GM21619 (cell line): ENCODE measurements around the gene TOMT.

ENCODE experiments used
- ATAC-seq: cut with Tn5 transposase; IDR thresholded peaks from one replicate; pipeline ENCODE4 v1.9.1; 2021; ENCODE audit not compliant: unreplicated experiment

TOMT gene, protein sequence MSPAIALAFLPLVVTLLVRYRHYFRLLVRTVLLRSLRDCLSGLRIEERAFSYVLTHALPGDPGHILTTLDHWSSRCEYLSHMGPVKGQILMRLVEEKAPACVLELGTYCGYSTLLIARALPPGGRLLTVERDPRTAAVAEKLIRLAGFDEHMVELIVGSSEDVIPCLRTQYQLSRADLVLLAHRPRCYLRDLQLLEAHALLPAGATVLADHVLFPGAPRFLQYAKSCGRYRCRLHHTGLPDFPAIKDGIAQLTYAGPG

GRCh38 chr11:72105888-72106287, at the start of gene TOMT:
TOMT (plus strand) TSS chr11:72105924; CDS start chr11:72105952, 28 bp downstream.
- no peak for ATAC-seq

DNA sequence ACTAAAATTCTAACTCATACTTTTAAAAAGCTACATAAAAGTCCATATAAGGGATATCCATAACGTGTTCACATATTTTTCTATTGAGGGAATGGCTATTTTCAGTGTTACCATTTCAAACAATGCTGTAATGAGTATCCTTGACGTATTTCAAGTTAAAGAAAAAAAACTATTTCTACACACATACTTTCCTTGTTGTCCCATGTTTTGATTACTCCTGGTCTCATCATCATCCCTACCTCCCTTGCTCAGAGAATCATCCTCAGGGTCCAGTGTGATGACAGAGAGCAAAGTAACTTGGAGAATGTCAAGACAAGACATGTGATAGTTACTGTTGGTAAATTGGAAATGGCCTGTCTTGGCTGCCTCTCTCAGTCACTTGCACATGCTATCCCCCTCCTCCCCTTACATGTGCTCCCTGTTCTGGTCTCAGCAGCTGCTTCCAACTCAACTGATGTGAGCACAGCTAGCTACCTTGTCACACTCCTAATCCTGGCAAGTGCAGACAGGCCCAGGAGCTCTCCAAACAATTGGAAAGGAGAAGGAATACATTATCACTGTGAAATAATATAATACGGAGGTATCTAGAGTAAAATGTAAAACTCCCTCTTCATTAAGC, 47.2 kb upstream of the TOMT start:
- ATAC-seq = no peak

GRCh38 chr11:72061739-72062396, 43.9 kb upstream of the TOMT start:
- ATAC-seq = no peak

- ATAC-seq = no peak
Observed at GRCh38 chr11:72066855-72067254, 38.9 kb upstream of the TOMT start.

- no peak for ATAC-seq
Observed at GRCh38 chr11:72067266-72067665, 38.5 kb upstream of the TOMT start.

DNA sequence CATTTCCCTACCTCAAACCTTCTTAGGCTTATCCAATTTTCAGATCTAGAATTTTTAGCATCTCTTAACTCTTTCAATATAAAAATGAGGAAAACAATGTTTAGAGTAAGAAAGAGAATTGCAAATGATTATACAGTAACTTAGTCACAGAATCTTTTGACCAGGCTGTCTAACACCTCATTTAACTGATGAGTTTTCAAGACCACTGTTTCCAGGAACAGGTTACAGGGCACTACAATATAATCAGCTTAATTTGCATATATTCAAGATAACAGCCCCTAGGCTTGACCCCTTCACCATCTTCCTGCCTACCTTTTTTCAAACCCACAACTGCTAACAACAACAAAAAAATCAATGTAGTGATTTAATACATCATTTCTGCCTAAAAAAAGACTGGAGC, 38.0 kb upstream of the TOMT start:
- no peak for ATAC-seq

DNA sequence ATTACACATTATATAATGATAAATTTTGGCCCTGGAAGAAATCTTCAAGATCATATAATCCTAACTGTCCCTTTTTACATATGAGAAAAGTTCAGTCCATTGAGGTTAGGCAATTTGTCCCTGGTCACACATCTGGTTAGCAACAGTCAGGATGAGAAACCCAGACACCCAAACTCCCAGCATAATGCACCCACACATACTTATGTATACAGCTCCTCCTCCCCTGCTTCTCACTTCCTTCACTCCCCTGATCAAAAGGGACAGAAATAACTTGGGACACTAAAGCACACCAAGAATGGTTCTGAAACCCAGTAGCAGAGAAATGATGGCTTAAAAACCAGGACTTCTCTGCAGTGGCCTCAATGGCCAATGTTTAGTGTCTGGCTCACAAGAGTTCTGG, 36.5 kb upstream of the TOMT start:
- ATAC-seq = no peak

- peak; percentile 68 for ATAC-seq
Observed at GRCh38 chr11:72069787-72070251, 35.9 kb upstream of the TOMT start.

- no peak for ATAC-seq
Observed at GRCh38 chr11:72070491-72070890, 35.2 kb upstream of the TOMT start.

DNA sequence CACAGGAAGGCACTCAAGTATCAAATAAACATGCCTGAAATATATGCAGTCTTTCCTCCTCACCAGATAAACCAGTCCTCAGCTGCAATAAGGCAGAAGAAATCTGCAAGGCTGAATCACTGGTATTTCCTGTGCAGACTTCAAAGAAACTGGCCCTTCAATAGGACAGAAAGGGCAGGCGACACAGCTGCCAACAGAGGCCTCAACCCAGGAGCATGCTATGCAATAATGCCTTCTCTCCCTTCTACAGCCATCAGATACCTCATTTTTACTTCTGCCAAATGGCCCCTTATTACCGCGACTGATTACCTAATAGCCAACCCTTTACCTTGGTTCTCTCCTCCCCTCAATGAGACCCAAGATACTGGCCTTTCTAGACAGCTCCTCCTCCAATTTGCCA, 33.4 kb upstream of the TOMT start:
- ATAC-seq = no peak

GRCh38 chr11:72075109-72075508, 30.6 kb upstream of the TOMT start:
- no peak for ATAC-seq

- no peak for ATAC-seq
Observed at GRCh38 chr11:72075756-72076155, 30.0 kb upstream of the TOMT start.

DNA sequence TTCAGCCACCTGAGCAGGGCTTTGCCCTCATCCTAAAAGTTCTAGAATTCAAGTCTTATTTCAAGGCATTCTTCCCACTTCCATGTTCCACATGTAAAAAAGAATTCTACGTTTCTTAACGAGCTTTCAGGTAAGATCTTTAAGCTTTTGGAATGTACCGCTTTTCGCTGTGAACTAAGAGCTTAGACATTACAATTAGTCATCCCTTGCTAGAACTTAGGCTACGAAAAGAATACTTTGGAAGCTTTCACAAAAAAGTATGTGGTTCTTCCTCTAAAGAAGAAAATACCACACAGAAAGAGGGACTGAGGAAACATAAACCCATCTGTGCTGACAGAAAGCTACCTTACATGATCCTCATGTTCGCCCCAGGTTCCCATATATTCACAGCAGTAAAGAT, 27.2 kb upstream of the TOMT start:
- ATAC-seq = no peak

- ATAC-seq = no peak
Observed at GRCh38 chr11:72079819-72080325, 25.9 kb upstream of the TOMT start.

DNA sequence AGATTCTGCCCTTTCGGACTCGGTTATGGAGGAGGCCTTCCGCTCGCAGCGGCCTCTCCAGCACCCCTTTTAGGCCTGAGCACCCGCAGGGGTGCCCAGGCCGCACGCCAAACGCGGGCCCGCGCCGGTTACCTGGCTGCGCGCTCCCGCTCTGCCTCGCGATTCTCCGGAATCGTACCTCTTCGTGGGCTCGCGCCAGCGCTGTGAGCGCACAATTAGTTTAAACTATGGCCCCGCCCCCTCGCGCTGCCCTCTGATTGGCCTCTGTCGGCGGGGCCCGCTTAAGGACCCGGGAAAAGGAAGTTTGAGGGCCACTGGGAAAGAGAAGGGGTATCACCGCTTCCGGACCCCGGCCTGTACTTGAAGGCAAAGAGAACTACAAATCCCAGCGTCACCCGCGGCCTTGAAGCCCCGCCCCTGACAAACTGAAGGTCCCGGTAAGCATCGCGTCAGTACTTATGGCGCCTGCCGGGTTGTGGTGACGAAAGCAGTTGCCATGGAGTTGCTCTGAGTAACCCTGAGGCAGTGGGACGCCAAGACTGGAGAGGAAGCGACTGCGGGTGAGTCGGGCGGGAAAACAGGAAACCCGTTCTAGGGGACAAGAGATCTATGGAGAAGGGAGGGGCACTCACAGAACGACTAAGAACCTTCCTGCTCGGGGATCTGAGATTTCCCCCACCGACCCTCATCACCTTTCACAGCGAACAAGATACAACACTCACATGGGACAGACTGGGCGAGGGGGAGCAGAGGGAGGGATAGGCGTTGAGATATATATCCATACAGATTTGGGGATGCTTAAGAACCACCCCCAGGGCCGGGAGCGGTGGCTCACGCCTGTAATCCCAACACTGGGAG, 25.2 kb upstream of the TOMT start, which contains the start of the genes LRRC51 and NUMA1:
Gene LRRC51 (plus strand): TSS at position 525 of the 858 bp plus-strand sequence. CDS start 8,234 bp downstream, outside the sequence.
Gene NUMA1 (minus strand): TSS at position 217 of the 858 bp plus-strand sequence. CDS start 44,599 bp downstream, outside the sequence.
- peak; percentile 95 for ATAC-seq

DNA sequence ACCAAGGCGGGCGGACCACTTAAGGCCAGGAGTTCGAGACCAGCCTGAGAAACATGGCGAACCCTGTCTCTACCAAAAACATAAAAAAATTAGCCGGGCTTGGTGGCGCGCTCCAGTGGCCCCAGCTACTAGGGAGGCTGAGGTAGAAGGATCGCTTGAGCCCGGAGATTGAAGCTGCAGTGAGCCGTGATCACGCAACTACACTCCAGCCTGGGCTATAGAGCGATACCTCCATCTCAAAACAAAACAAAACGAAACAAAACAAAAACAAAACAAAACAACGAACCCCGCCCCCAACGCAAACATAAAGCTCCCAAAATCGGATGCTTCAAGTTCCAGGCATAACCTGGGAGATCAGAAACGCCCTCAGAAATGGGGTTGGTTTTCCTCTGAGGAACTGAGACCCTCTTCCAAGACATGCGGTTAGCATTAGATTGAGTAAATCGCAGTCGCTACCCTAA, 24.5 kb upstream of the TOMT start:
- ATAC-seq = no peak

GRCh38 chr11:72081821-72082453, 23.8 kb upstream of the TOMT start:
- no peak for ATAC-seq

DNA sequence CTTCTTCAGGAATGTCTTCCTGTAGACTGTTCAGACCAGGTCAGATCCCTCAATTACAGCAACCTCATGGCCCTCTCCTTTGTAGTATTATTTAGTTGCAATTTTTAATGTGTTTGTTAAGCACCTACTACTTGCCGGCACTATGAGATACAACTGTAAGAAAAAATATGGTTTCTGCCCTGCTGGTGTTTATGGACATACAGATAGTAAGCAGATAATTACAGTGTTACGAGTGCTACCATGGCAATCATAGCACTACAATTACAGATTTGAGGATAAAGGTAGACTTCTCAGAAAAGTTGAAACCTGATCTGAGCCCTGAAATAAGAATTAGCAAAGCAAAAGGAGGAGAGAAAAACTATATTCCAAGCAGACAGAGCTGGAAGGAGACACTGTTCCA, 22.3 kb upstream of the TOMT start:
- ATAC-seq = no peak

- ATAC-seq = no peak
Observed at GRCh38 chr11:72084076-72084475, 21.6 kb upstream of the TOMT start.

- ATAC-seq = no peak
Observed at GRCh38 chr11:72084965-72085364, 20.8 kb upstream of the TOMT start.
